ENCODE measurements around the gene C4orf50. TPM values are rescaled to one million over a fixed set of nuclear protein-coding genes. Genes with fewer than 3 reads are reported as not detected.

Gene C4orf50
- total RNA-seq, 2 donors from 2014 or later, result 0.13 TPM; not detected in 1

GRCh38 chr4:5963611-5964010, 54.6 kb downstream of the C4orf50 start:
- Histone ChIP-seq H3K27me3 (no peaks in the 10 kb centered on the region), H3K27ac (no peak overlapping the region), H3K9me3 (no peaks in the 10 kb centered on the region), H3K4me1 (no peaks in the 10 kb centered on the region), H3K36me3 (no peaks in the 10 kb centered on the region), H3K9ac (ENCODE audit: low read depth in 2 of 2, low read length in 2 of 2) (no peak overlapping the region), H3K4me3 (no peak overlapping the region)
- intact Hi-C loops (cut with DNase I), result no loop called here
- no peak for TF ChIP-seq CTCF (IDR thresholded peaks at IDR 0.05)
- no peak for DNase-seq

- DNase-seq, result no peak
- H3K36me3 ChIP-seq, result no peaks in the 10 kb centered on the region
- no peaks in the 10 kb centered on the region for H3K27me3 ChIP-seq
- no peak overlapping the region for H3K4me3 ChIP-seq
- no peak for TF ChIP-seq CTCF (IDR thresholded peaks at IDR 0.05)
- no peaks in the 10 kb centered on the region for H3K9me3 ChIP-seq
- H3K4me1 ChIP-seq, result no peaks in the 10 kb centered on the region
- intact Hi-C loops (cut with DNase I), result no loop called here
- H3K27ac ChIP-seq, result no peak overlapping the region
- no peak overlapping the region for H3K9ac ChIP-seq (ENCODE audit: low read depth in 2 of 2, low read length in 2 of 2)
Observed at GRCh38 chr4:5962416-5962815, 55.8 kb downstream of the C4orf50 start.

GRCh38 chr4:5960252-5960880, 57.9 kb downstream of the C4orf50 start:
- TF ChIP-seq CTCF (IDR thresholded peaks at IDR 0.05), result no peak
- DNase-seq, result no peak
- no peaks in the 10 kb centered on the region for H3K36me3 ChIP-seq
- H3K9me3 ChIP-seq, result no peaks in the 10 kb centered on the region
- H3K27ac ChIP-seq, result no peak overlapping the region
- no peaks in the 10 kb centered on the region for H3K27me3 ChIP-seq
- intact Hi-C loops (cut with DNase I), result no loop called here
- no peak overlapping the region for H3K4me3 ChIP-seq
- no peak overlapping the region for H3K9ac ChIP-seq (ENCODE audit: low read depth in 2 of 2, low read length in 2 of 2)
- H3K4me1 ChIP-seq, result no peaks in the 10 kb centered on the region

- no peak overlapping the region for H3K9ac ChIP-seq (ENCODE audit: low read depth in 2 of 2, low read length in 2 of 2)
- intact Hi-C loops (cut with DNase I), result no loop called here
- no peak overlapping the region for H3K27ac ChIP-seq
- no peak overlapping the region for H3K4me3 ChIP-seq
- H3K4me1 ChIP-seq, result no peaks in the 10 kb centered on the region
- H3K36me3 ChIP-seq, result no peaks in the 10 kb centered on the region
- no peak for TF ChIP-seq CTCF (IDR thresholded peaks at IDR 0.05)
- no peaks in the 10 kb centered on the region for H3K9me3 ChIP-seq
- no peak for DNase-seq
- H3K27me3 ChIP-seq, result no peaks in the 10 kb centered on the region
Observed at GRCh38 chr4:5959211-5959982, 58.8 kb downstream of the C4orf50 start.

- Histone ChIP-seq H3K27me3 (no peaks in the 10 kb centered on the region), H3K9ac (ENCODE audit: low read depth in 2 of 2, low read length in 2 of 2) (no peak overlapping the region), H3K4me3 (no peak overlapping the region), H3K36me3 (no peaks in the 10 kb centered on the region), H3K27ac (no peak overlapping the region), H3K9me3 (no peaks in the 10 kb centered on the region), H3K4me1 (no peaks in the 10 kb centered on the region)
- no peak for DNase-seq
- intact Hi-C loops (cut with DNase I), result no loop called here
- TF ChIP-seq CTCF (IDR thresholded peaks at IDR 0.05), result no peak
Observed at GRCh38 chr4:5958199-5958735, 60.0 kb downstream of the C4orf50 start.

Data from colonic mucosa (tissue), 4 donors.